GM21737 (cell line): ENCODE measurements around the gene N4BP2L2.

Experiments used
- ATAC-seq: cut with Tn5 transposase; IDR thresholded peaks from one replicate; pipeline ENCODE4 v1.9.1; 2021; ENCODE audit warnings: mild to moderate bottlenecking, moderate library complexity; ENCODE audit not compliant: unreplicated experiment

Gene N4BP2L2

DNA sequence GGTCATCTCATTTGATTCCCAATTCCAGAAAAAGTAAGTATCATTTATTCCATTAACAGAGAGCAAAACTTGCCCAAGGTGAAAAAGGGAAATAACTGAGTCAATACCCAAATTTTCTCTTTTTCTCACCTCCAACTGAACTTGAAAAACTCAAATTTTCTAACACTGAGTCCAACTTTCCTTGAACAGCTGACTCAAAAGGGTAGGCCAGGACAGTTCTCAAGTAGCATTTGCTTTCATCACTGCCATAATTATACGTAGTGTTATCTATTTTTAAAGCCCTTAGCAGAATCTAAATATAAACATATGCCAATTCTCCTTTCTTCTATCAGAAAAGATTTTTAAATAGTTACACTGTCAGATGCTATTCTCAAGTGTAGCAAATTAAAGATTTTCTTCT, 3.5 kb downstream of the N4BP2L2 start:
- ATAC-seq: no peak

- peak; percentile 63 for ATAC-seq
Measured at GRCh38 chr13:32530841-32531253, 7.7 kb downstream of the N4BP2L2 start.

GRCh38 chr13:32528358-32528757, 10.2 kb downstream of the N4BP2L2 start:
- ATAC-seq: no peak

DNA sequence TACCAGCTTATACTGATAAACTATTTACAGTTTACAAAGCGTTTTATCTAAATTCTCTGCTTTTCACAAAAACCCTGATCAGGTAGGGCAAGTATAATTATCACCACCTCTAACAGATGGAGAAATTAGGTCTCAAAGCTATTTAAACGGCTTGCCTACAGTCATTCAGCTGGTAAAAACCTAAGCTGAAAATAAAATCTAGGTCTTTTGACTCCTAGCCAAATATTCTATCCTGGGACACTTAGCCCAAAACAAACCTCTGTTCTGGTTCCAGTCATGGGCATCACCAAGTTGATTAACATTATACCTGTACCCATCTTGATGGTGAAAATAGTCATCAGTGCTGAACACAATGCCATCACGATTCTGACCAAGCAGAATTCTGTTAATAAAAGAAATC, 11.4 kb downstream of the N4BP2L2 start:
- no peak for ATAC-seq

- no peak for ATAC-seq
Measured at GRCh38 chr13:32525766-32526165, 12.8 kb downstream of the N4BP2L2 start.

DNA sequence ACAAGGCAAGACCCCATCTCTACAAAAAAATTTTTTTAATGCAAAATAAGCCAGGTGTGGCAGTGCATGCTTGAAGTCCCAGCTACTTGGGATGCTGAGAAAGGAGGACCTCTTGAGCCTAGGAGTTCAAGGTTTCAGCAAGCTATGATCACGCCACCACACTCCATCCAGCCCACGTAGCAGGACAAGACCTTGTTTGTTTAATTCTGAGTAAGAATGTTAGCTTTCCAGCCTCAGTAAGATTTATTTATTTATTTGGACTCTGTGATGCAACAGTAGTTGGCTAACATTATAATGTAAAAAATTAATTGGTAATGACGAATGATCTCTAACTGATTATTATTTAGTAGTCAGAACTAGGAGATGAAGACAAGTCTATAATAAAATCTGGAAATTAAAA, 23.3 kb downstream of the N4BP2L2 start:
- no peak for ATAC-seq

DNA sequence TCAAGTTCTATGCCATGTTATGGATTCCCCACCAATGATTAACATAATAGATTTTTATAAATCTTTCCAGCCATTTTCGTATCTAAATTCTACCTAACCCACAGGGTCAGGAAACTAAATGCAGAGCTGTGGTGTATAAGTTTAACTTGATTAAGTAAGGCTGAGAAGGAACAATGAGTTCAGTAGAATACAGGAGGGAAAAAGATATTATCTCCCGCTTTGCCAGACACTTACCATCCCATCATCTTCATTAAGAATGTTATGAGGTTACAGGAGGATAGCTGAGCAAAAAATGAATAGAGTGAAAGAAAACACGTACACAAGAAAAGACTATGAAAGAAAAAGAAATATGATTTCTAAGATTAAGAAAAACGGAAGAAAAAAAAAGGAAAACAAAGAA, 27.1 kb downstream of the N4BP2L2 start:
- ATAC-seq: no peak

GRCh38 chr13:32504876-32505275, 33.7 kb downstream of the N4BP2L2 start:
- no peak for ATAC-seq

DNA sequence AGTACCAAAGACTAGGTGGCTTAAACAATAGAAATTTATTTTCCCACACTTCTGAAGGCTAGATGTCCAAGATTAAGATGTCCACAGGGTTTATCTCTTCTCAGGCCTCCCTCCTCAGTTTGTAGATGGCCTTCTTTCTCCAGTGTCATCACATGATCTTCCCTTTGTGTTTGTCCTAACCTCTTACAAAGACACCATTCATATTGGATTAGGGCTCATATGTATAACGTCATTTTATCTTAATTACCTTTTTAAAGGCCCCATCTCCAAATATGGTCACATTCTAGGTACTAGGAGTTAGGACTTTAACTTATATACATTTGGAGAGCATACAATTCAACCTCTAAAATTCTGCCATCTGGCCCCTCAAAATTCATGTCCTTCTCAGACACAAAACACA, 34.3 kb downstream of the N4BP2L2 start:
- ATAC-seq: no peak

DNA sequence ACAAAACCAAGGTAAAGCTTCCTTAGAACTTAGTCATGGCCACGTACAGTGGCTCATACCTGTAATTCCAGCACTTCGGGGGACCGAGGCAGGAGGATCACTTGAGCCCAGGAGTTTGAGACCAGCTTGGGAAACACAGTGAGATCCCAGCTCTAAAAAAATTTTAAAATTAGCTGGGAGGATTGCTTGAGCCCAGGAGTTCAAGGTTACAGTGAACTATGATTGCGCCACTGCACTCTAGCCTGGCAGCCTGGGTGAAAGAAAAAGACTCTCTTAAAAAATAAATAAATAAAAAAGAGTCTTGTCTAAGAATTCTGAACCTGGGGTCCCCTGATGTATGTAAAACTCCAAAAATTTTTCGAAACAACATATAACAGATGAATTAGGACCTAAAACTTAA, 34.9 kb downstream of the N4BP2L2 start:
- ATAC-seq: no peak

DNA sequence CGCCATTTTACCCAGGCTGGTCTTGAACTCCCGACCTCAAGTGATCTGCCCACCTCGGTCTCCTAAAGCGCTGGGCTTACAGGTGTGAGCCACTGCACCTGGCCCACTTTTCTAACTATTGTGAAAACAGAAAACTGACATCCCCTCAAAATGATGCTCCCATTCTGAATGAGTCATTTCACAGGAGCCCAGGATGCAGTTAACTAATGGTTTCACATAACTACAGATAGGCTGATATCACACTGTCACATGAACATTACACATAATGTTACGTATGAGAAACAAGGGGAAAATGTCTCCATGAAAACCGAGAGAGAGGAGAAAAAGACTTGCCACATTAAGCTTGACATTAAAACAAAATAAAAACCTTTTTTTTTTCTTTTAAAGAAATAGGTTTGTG, 37.5 kb downstream of the N4BP2L2 start:
- ATAC-seq: no peak

DNA sequence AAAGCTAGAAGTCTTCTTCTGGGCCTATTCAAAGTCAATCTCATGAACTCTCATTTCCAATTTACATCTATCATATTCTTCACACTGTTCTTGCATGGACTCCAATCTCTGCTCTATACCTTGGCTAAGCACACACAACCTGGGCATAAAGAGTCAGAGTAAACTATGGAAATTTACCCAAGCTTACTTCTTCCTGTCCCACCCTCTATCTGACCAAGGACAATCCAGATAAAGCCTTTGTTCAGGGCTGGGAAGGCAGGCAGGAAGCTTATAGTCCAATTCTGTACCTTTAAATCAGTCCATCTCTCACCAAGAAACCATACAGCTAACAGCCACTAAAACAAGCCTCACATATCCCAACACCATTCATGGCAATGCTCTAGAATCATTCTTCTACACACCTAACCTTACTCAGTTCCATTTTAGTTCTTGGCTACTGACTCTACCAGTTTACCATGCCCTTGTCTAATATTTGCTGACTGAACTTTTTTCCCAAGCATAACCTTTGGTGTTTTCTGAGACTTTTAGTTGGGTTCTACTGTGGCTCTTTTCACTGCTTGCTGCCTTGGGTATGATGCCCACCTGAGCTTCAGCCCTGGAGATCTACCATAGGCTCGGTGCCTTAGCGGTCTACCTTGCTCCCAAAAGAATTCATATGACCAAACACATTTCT, 38.9 kb downstream of the N4BP2L2 start:
- ATAC-seq: no peak

DNA sequence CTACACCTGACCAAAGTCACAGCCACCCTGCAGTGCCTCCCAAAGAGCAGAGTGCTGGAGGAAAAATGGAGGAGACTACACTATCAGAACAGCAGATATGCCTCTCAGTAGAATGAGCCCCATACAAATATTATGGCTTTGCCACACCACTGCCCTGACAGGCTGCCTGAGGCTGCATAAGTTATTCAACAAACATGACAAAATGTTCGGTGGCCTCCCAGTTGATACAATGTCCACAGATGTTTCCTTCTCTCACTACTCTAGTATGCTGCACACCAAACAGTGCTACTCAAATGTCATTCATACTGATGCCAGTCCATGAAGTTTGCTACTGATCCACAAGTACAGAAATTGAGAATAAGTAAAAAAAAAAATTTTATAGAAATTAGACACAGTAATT, 41.0 kb downstream of the N4BP2L2 start:
- no peak for ATAC-seq

DNA sequence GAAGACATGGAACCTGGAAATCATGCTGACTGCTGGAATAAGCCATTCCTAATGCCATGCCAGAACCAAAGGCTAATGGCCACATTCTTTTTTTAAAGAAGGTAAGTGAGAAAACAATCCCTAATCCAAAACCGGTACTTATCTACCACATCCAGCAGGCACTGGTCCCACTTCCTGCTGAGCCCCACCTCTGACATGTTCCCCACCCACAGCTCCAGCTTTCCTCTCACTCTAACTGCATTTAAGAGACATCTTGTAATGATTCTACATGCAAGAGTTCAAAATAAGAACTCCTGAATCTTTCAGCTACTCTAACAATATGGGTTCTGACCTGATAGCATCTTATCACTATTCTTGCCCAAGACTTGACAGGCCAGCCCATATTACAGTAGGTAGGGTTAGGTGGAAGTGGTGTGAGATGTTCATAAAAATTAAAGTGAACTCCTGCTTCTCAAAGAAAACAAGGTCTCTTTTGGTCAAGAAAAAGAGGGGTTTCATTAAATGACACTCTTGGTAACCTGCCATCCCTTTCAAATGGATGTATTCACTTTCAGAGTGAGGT, 41.9 kb downstream of the N4BP2L2 start:
- no peak for ATAC-seq

DNA sequence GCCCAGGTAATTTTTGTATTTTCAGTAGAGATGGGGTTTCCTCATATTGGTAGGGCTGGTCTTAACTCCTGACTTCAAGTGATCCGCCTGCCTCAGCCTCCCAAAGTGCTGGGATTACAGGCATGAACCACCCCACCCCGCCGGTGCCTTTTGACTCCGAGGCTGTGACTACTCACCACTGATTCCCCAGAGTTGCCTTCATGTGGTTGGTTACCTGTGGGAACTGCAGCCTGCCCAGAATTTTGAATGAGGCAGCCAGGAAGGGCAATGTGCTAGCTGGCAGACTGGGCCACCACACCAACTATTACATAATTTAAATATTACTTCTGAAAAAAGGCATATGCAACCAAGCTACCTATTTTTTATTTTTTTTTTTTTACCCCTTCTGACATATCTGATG, 42.8 kb downstream of the N4BP2L2 start:
- ATAC-seq: no peak

- ATAC-seq: no peak
Measured at GRCh38 chr13:32495429-32495828, 43.2 kb downstream of the N4BP2L2 start.

DNA sequence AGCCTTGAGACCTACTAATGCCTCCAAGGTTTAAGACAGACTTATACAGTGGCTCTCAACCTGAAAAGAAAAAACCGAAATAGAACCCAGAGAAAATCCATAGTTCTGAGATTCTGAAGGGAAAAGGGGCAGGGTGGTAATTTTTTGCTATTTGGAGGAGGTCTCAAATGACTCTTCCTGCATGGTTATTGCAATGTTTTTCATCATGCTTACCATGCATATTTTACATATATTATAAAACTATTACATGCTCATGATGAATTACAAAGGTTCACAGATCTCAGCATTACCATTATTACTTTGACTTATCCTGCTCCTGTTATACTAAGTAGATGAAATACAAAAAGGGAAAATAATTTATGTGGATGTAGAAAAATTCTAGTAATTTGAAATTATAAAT, 47.6 kb downstream of the N4BP2L2 start:
- no peak for ATAC-seq

GRCh38 chr13:32476892-32477291, 61.7 kb downstream of the N4BP2L2 start:
- no peak for ATAC-seq

GRCh38 chr13:32476021-32476731, 62.4 kb downstream of the N4BP2L2 start:
- no peak for ATAC-seq

GRCh38 chr13:32474999-32475792, 63.4 kb downstream of the N4BP2L2 start:
- no peak for ATAC-seq

- no peak for ATAC-seq
Measured at GRCh38 chr13:32473650-32474049, 64.9 kb downstream of the N4BP2L2 start.

- peak; percentile 75 for ATAC-seq
Measured at GRCh38 chr13:32472194-32472621, 66.4 kb downstream of the N4BP2L2 start.
